HEK293T (cell line): ENCODE measurements around the gene RAD51C.

ENCODE experiments used
- ARNT ChIP-seq: fragments of 450-650 bp; IDR thresholded peaks from 2 replicates; pipeline ENCODE4 v1.6.1; 2017; ENCODE audit warnings: mild to moderate bottlenecking
- BHLHE40 ChIP-seq: fragments of 450-650 bp; IDR thresholded peaks from 2 replicates; pipeline ENCODE4 v1.6.1; 2016; ENCODE audit warnings: mild to moderate bottlenecking, moderate library complexity, borderline replicate concordance
- ELF4 ChIP-seq: fragments of 450-650 bp; IDR thresholded peaks from 2 replicates; pipeline ENCODE4 v1.6.1; 2017; ENCODE audit warnings: antibody characterized with exemption
- FOXA1 ChIP-seq: fragments of 450-650 bp; IDR thresholded peaks from 2 replicates; pipeline ENCODE4 v1.6.1; 2016; ENCODE audit warnings: mild to moderate bottlenecking
- FOXK2 ChIP-seq: fragments of 450-650 bp; IDR thresholded peaks from 2 replicates; pipeline ENCODE4 v1.6.1; 2016; ENCODE audit warnings: mild to moderate bottlenecking
- FOXM1 ChIP-seq: fragments of 450-650 bp; IDR thresholded peaks from 2 replicates; pipeline ENCODE4 v1.6.1; 2017; ENCODE audit warnings: mild to moderate bottlenecking, borderline replicate concordance
- NFRKB ChIP-seq: fragments of 450-650 bp; IDR thresholded peaks from 2 replicates; pipeline ENCODE4 v1.6.1; 2016; ENCODE audit warnings: mild to moderate bottlenecking, moderate library complexity
- PKNOX1 ChIP-seq: fragments of 450-650 bp; IDR thresholded peaks from 2 replicates; pipeline ENCODE4 v1.6.1; 2016
- SP1 ChIP-seq: fragments of 450-650 bp; IDR thresholded peaks from 2 replicates; pipeline ENCODE4 v1.6.1; 2017

- TF ChIP-seq ARNT = no peak
- no peak for TF ChIP-seq ELF4
- no peak for TF ChIP-seq FOXA1
- TF ChIP-seq FOXK2 = no peak
- no peak for TF ChIP-seq NFRKB
- no peak for TF ChIP-seq FOXM1
- no peak for TF ChIP-seq SP1
- TF ChIP-seq PKNOX1 = no peak
- no peak for TF ChIP-seq BHLHE40
These were observed 64.1 kb downstream of the RAD51C start for GRCh38 chr17:58756246-58757161.
